ENCODE measurements around the gene TESPA1.
"Not testable (repeated sequence)": the region's sequence is repeated elsewhere in the genome, so short reads cannot be mapped to it uniquely, and the experiment has no call there.

TESPA1 gene

GRCh38 chr12:54984658-54985376, at the start of gene TESPA1:
Gene TESPA1, minus strand, starts transcription at chr12:54984762. Its CDS starts 10,200 bp downstream, at chr12:54974562.
- DNase-seq: peak; percentile 86

- DNase-seq: no peak
These were observed 49.7 kb upstream of the TESPA1 start for GRCh38 chr12:55034218-55034617.

GRCh38 chr12:55025508-55025907, 40.9 kb upstream of the TESPA1 start:
- no peak for DNase-seq

GRCh38 chr12:55024575-55024974, 40.0 kb upstream of the TESPA1 start:
- DNase-seq: no peak

GRCh38 chr12:55019784-55020183, 35.2 kb upstream of the TESPA1 start, which contains the start of gene NEUROD4:
Gene NEUROD4, plus strand, starts transcription at chr12:55019974. Its CDS starts 6,466 bp downstream, at chr12:55026440.
- DNase-seq: peak; percentile 6

- DNase-seq: no peak
These were observed 32.9 kb upstream of the TESPA1 start for GRCh38 chr12:55017416-55017925.

GRCh38 chr12:55008944-55009585, 24.5 kb upstream of the TESPA1 start:
- DNase-seq: no peak

GRCh38 chr12:55002355-55002754, 17.8 kb upstream of the TESPA1 start:
- DNase-seq: no peak

GRCh38 chr12:55001198-55001868, 16.8 kb upstream of the TESPA1 start:
- no peak for DNase-seq

- DNase-seq: no peak
These were observed 14.5 kb upstream of the TESPA1 start for GRCh38 chr12:54998958-54999510.

GRCh38 chr12:54997929-54998522, 13.5 kb upstream of the TESPA1 start:
- DNase-seq: no peak

- DNase-seq: no peak
These were observed 11.6 kb upstream of the TESPA1 start for GRCh38 chr12:54996205-54996604.

GRCh38 chr12:54993181-54993835, 8.7 kb upstream of the TESPA1 start:
- peak; percentile 39 for DNase-seq

GRCh38 chr12:54991991-54992375, 7.4 kb upstream of the TESPA1 start:
- DNase-seq: peak; percentile 10

GRCh38 chr12:54991161-54991990, 6.8 kb upstream of the TESPA1 start:
- DNase-seq: peak; percentile 42

GRCh38 chr12:54989829-54990228, 5.3 kb upstream of the TESPA1 start:
- DNase-seq: no peak

- DNase-seq: no peak
These were observed 4.0 kb upstream of the TESPA1 start for GRCh38 chr12:54988402-54989054.

- no peak for DNase-seq
These were observed 3.2 kb upstream of the TESPA1 start for GRCh38 chr12:54987611-54988231.

- DNase-seq: not testable (repeated sequence)
These were observed 2.2 kb upstream of the TESPA1 start for GRCh38 chr12:54986773-54987172.

GRCh38 chr12:54983536-54984101, 943 bp downstream of the TESPA1 start:
- peak; percentile 25 for DNase-seq
